CD4-positive, alpha-beta T cell treated with Interleukin-4 for 1 hour (primary cell): ENCODE results near the gene STRN.
"Not testable (repeated sequence)": the region's sequence is repeated elsewhere in the genome, so short reads cannot be mapped to it uniquely, and the experiment has no call there.

ENCODE experiments used
- DNase-seq, 2 donors: peaks; one replicate each; pipeline ENCODE4 v3.0.0-alpha.2; 2020 to 2022

The STRN gene, protein sequence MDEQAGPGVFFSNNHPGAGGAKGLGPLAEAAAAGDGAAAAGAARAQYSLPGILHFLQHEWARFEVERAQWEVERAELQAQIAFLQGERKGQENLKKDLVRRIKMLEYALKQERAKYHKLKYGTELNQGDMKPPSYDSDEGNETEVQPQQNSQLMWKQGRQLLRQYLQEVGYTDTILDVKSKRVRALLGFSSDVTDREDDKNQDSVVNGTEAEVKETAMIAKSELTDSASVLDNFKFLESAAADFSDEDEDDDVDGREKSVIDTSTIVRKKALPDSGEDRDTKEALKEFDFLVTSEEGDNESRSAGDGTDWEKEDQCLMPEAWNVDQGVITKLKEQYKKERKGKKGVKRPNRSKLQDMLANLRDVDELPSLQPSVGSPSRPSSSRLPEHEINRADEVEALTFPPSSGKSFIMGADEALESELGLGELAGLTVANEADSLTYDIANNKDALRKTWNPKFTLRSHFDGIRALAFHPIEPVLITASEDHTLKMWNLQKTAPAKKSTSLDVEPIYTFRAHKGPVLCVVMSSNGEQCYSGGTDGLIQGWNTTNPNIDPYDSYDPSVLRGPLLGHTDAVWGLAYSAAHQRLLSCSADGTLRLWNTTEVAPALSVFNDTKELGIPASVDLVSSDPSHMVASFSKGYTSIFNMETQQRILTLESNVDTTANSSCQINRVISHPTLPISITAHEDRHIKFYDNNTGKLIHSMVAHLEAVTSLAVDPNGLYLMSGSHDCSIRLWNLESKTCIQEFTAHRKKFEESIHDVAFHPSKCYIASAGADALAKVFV

DNA sequence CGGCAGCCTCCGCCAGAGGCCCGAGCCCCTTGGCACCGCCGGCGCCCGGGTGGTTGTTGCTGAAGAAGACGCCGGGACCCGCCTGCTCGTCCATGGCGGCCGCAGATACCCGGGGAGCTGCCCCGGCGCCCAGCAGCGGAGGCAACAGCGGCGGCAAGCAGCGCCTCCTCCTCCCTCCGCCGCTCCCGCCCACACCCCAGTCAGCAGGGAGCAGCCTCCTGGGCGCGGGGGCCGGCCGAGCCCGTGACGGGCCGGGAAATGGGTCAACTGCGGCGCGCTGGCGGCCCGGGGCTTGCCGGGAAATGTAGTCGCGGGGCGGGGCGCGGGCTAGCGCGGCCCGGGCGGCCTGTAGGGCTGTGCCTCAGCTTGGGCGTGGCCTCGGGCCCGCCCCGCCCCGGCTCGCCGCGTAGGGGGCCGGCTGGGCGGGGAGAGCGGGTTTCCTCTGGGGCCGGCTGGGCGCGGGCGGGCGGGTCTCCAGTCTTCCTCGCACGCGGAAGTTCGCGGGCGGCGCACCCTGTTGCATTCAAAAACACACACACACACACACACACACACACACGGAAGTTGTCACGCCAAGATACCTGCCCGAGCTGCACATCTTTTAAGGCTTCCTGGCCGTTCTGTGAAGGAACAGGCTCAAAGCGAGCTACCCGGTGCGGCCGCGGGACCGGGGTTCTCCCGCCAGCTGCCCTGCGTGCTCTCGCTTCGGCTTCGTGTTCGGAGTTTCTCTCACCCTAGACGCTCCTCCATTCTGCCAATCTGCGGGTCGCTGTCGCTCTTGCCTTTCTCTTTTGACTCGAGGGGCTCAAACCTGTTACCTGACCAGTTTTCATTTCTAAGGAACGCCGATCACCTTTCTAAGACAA lies at the start of gene STRN:
STRN (minus strand) TSS at position 167 of the 866 bp plus-strand sequence; CDS start at position 94, 73 bp downstream.
- peak; percentile 98 for DNase-seq

DNA sequence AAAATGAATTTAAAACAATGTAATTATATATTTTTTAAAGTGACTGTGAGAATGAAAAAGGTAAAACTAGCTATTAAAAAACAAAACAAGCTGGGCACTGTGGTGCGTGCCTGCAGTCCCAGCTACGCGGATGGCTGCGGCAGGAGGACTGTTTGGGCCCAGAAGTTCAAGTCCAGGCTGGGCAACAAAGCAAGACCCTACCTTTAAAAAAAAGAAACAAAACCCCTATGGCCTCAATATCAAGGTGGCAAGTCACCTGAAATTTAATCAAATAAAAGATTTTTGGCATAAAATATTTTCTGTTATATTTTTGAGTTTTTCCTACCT lies 46.9 kb upstream of the STRN start:
- DNase-seq = no peak

DNA sequence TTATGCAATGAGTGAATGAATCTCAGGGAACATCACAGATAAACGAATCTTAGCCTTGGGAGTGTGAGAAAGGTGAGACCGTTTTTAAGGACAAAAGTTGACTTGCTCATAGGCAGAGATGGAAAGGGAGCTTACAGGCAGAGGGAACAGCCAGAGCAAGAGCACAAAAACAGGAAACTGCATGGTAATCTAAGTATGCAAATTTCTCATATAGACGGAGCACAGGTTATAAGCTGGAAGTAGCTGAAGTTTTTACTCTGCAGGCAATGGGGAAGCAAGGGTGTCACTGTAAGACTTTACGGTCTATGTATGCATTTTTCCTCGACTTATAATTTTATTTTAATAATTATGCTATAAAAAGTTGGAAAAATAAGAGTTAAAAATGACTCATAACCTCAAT lies 44.8 kb upstream of the STRN start:
- DNase-seq = peak in 1 of 2 donors; percentile 6

DNA sequence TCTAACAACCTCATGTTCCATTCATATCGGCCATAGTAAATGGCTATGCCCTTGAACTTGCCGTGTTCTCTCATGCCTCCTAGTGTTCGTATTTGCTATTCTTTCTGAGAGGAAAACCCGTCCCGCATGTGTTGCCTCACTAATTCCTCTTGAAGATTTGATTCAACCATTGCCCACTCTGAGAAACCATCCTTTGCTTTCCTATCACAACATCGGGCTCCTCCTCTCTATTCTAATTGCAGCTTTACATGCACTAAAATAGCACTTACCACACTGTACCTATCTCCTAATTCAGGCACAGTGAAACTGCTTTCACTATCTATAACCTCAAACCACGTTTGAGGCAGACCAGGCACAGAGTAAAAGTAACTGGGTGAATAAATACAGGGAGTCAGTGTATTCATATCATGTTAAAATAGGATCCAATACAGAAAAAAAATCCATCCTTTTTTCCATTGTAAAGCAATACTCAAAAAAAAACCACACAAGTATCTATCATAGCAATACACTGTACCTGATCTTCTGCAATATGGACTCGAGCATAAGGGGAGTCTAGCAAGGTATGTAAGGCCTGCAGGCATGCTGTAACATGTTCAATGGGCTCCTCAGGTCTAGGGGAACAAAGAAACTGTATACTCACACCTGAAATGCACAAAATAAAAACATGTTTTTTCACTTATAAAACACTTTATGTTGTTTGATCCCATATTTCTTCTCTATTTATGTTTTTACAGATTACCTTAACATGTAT lies 39.0 kb upstream of the STRN start:
- DNase-seq = peak in 1 of 2 donors; percentile 37

DNA sequence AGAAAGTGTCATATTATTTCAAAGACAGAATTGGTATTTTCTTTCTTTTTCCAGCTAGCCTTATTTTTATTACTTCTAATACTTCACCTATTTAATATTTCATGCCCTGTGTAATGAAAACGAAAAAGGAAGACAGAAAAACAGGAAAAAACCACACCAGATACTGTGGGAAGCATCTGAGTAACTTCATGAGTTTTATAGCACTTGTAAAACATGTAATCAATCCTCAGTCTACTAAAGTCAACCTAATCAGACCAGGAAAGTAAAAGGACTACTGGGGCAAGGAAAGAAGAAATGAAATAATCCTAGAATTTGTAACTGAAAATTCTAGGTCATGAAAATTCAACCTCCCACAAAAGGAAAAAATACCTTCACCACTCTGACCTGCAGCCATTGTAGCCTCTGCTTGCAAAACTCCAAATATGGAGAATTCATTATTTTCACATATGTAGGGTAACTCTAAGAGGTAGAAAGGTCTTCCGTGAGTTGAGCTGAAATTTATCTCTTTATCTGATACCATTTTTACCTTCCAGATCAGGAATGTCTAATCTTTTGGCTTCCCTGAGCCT lies 34.7 kb upstream of the STRN start:
- no peak for DNase-seq

DNA sequence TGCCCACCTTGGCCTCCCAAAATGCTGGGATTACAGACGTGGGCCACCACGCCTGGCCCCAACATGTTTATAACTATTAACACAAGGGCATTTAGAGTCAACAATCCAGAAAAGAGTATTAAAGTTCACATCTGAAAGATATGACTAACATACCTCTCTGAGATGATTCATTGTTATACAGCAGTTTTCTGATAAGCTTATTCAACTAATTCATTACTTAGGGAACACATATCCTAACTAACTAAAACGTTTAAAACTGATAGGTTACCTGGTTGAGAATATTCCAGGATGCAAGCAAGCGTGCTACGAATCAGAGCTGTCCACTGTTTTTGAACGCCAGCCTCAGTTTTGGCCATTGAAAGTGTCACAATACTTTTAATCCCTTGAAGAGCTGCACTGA lies 34.0 kb upstream of the STRN start:
- DNase-seq = no peak

DNA sequence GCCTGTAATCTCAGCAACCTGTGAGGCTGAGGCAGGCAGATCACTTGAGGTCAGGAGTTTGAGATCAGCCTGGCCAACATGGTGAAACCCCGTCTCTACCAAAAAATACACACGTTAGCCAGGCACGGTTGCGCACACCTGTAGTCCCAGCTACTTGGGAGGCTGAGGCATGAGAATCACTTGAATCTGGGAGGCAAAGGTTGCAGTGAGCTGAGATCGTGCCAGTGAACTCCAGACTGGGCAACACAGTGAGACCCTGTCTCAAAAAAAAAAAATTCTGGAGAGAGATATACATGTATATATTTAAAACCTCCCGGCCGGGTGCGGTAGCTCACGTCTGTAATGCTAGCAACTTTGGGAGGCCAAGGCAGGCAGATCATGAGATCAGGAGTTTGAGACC lies 33.1 kb upstream of the STRN start:
- not testable (repeated sequence) for DNase-seq

DNA sequence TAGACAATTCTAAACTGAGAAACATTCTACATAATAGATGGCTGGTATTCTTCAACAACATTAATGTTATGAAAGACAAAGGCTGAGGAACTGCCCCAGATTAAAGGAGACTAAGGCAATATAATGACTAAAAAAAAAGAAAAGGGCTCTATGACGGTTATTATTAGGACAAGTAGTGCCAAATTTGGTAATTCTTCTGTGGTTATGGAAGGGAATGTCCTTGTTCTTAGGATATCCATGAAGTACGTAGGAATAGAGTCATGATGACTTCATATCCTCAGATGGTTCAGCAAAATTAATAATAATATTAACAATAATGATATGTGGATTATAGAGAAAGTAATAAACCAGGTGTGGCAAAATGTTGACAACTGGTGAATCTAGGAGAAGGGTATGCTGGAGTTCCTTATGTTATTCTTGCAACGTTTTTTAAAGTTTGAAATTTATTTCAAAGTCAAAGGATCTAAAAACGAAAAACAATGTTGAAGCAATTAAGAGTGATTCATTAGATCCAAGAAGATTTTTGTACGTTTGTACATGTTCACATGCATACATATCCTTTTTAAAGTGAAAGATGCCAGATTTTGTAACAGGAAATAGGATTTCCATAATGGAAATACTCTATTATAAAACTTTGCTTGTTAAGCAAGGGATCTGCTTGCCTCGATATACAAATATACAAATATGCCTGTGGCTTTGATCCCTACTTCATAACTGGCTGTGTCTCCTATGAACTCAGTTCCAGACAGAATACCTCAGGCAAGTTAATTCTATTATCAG lies 27.7 kb upstream of the STRN start:
- DNase-seq = no peak

DNA sequence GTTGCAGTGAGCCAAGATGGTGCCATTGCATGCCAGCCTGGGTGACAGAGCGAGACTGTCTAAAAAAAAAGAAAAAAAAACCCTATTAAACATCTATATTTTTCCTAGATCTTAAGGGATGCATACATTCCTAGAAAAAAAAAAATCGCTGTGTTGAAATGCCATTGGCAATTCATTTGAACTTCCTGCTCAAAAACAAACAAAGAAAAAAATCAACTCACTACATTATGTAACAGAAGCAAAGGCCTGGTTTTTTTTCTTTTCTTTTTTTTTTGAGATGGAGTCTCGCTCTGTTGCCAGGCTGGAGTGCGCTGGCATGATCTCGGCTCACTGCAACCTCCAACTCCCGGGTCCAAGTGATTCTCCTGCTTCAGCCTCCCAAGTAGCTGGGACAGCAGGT lies 21.7 kb upstream of the STRN start:
- no peak for DNase-seq

DNA sequence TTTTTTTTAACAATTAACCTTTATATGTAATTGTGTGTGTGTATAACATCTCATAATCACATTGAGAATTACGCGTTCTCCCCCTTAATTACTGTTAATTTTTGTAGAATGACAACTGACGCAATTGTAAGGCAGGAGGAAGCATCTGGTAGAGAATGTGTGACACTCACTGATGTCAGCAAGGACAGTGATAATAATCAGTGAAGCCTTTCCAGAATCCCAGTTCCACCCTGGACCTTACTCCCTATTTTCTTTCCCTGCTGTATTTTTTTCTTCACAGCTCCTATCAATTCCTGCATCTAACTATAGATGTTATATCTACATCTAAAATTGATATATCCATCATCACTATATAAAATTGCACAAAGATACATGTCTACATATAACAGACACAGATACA lies 16.1 kb upstream of the STRN start:
- no peak for DNase-seq

DNA sequence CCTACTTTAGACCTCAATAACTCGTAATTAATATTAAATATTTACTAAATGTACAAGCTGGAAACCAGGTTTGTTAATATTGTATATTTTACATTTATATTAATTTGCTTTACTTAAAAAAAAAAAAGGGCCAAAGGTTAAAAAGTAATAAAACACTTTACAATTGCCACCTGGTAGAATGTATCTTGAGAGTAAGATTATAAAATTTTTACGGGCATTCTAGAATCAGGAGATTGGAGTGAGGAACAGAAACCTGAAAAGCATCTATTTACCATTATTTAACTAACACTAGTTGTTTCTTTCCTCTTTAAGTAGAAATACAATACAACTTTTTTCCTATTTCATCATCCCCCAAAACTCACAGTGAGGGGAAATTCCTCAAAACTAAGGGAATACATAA lies 15.6 kb upstream of the STRN start:
- no peak for DNase-seq

DNA sequence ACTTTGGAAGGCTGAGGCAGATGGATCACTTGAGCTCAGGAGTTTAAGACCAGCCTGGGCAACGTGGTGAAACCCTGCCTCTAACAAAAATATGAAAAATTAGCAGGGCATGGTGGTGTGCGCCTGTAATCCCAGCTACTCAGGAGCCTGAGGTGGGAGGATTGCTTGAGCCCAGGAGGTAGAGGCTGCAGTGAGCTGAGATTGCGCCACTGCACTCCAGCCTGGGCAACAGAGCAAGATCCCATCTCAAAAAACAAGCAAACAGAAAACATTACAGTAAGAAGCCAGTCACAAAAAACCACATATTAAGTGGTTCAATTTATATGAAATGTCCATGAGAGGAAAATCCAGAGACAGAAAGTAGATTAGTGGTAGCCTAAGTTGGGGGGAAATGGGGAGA lies 12.7 kb upstream of the STRN start:
- DNase-seq = not testable (repeated sequence)

DNA sequence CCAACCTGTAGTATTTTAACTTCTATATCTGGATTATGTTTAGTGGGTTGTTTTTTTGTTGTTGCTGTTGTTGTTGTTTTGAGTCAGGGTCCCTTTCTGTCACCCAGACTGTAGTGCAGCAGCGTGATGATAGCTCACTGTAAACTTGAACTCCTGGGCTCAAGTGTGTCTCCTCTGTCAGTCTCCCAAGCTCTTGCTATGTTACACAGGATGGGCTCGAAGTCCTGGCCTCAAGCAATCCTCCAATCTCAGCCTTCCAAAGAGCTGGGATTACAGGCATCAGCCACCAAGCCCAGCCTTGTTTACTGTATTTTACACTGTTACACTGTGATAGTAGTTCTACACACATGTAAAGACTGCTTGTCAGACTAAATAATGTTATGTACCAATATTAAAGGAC lies 9.7 kb upstream of the STRN start:
- no peak for DNase-seq

DNA sequence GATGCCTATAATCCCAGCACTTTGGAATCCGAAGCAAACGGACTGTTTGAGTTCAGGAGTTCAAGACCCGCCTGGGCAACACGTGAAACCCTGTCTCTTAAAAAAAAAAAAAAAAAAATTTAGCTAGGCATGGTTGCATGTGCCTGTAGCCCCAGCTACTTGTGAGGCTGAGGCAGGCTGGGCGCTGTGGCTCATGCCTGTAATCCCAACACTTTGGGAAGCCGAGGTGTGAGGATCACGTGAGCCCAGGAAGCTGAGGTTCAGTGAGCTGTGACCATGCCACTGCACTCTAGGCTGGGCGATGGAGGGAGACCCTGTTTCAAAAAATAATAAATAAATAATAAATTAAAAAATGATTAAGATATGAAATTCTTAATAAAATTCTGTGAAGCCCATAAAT lies 9.0 kb upstream of the STRN start:
- DNase-seq = no peak

DNA sequence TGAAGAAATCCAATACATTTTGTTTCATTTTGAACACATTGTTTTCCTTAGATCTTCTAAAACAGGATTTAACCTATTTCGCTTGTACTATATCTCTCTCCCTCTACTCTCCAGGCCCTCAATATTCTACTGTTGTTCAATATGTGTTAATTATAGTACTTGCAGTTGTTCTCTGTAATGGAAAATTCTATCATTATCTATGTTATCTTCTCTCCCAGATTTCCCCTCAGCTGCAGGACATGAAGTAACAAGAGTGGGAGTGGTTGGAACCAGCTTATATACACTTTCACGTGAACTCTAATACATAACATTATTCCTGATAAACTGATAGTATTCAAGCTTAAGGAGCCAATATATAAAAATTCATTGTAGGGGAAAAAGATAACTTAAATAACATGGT lies 7.0 kb upstream of the STRN start:
- no peak for DNase-seq

DNA sequence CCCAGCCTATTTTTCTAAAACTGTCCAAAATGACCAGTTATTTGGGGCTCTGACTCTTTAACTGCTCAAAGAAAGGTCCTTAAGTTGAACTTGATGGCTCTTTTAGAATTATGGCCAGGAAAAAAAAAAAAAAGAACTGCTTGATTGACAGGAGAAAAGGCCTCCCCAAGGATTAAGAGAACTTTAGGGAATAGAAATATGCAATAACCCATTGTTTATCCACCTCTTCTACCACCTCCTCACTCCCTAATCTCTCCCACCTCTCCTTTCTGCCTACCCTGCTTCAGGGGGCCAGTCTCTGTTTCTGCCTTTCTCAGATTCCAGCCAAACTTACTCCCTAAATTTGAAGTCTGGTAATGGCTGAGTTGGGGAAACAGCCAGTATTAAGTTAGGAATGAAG lies 5.7 kb upstream of the STRN start:
- DNase-seq = no peak

DNA sequence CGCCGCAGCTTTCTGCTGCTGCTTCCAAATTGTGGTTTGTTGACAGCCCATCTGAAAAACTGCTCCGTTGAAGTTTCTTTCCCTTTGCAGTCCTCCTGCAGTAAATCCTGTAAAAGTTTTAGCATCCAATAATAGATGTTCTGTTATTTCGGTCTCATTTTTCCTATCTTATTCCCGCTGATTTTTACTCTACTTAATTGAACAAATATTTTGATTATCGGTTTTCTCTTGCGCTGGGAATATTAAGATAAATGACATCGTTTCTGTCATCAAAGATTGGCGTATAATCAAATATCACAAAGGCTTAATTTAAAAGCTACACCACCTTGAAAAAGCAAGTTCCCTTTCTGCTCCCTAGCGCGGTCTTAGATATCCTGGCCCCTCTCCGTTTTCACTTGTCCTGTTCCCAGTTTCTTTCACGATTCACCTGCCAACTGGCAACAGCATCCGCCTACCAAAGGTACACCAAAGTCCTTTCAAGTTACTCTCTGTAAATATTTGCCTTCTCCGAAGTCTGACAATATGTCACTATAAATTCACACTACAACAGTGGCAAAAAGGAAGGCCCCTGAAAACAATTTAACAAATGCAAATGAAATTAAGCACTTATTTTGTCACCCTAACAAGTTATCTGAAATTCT lies 1.0 kb upstream of the STRN start:
- peak in 1 of 2 donors; percentile 3 for DNase-seq

DNA sequence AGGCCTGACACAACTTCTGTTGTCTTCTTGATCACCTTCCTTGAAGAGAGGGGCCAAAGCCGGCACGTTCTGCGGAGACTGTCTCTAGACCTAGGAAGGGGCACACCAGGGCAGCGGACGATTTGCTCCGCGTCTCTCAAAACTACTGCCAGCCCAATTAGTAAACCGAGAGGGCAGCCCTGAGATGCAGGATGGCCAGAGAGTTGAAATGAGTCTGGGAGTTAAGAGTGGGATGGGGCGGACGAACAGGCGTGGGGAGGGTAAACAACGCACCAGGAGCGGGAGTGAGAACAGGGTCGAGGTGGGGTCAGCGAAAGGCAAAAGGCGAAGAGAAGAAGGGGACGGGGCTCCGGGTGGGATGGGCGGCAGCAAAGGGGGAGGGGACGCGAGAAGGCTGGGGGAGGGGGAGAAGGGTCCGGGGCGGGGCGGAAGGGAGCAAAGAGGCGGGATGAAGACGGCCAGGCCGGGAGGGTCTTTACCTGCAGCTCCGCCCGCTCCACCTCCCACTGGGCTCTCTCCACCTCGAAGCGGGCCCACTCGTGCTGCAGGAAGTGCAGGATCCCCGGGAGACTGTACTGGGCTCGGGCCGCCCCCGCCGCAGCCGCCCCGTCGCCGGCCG lies 476 bp downstream of the STRN start:
- no peak for DNase-seq

DNA sequence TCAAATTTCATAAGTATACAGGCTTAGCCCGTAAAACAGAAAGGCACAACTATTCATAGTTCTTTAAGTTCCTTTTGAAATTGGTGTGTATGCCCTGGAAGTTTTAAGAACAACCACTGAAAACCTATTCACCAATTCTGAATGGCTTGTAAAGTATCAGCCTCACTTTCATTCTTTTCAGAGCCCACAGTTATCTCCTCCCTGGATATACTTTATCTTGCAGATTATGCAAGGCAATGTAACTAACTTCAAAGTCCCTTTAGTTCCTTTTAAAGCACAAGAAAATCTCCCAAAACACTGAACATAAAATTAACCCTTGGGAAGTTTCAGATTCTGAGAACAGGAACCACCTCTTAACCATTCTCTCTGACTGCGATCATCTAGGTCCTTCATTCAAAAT lies 1.1 kb downstream of the STRN start:
- DNase-seq = no peak

DNA sequence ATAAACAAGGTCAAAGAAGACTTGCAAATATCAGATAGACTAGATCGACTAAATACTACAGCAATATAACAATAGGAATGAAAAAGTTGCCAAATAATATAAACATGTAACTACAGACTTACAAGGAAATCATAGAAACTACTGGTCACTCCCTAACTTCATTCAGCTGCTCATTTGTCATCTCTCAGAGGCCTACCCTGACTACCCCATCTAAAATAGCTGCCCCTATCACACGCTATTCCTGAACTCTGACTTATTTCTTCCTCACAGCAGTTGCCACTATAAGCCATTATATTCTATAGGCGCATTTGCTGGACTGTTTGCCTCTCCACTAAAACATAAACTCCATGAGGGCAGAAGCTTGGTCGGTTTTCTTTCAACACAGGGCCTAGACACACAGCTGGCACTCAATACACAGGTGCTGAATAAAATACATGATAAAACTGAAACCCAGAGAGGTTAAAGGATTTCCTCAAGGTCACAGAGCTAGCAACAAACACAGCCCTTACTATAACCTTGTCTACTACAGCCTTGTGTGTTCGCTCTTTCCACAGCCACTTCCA lies 1.8 kb downstream of the STRN start:
- no peak for DNase-seq
